HepG2 (cell line): ENCODE measurements around the gene ZNF511. TPM values are rescaled to one million over a fixed set of nuclear protein-coding genes. Genes with fewer than 3 reads are reported as not detected.

Experiments used
- ARHGAP35 ChIP-seq: sonication (generic); formaldehyde crosslinking; IDR thresholded peaks from 2 replicates; pipeline ENCODE4 v1.9.0; 2022; ENCODE audit warnings: mild to moderate bottlenecking, inconsistent platforms, moderate library complexity, missing genetic modification reagents, borderline replicate concordance
- CBX2 ChIP-seq, 2 experiments: fragments of 200-600 bp in 1 of 2; sonication (generic); formaldehyde crosslinking in 1 of 2; IDR thresholded peaks; 2 replicates each; pipeline versions ENCODE4 v1.7.0 to v1.8.1; 2018 to 2022; ENCODE audit warnings: low read depth in 2 of 2, low read length in 1 of 2, mild to moderate bottlenecking in 1 of 2, missing genetic modification reagents in 1 of 2
- HES4 ChIP-seq: sonication (generic); formaldehyde crosslinking; IDR thresholded peaks from 2 replicates; pipeline ENCODE4 v1.9.0; 2021; ENCODE audit warnings: mild to moderate bottlenecking, missing genetic modification reagents, borderline replicate concordance
- KDM1A ChIP-seq: IDR thresholded peaks from 2 replicates; pipeline ENCODE4 v1.6.1; 2016; ENCODE audit warnings: missing compliant biosample characterization
- NBN ChIP-seq: fragments of 450-650 bp; conservative IDR thresholded peaks from 2 replicates; pipeline ENCODE4 v1.6.1; 2017
- NFKB2 ChIP-seq: sonication (generic); formaldehyde crosslinking; IDR thresholded peaks from 2 replicates; pipeline ENCODE4 v1.4.0; 2020; ENCODE audit warnings: missing genetic modification reagents, borderline replicate concordance
- RAD51 ChIP-seq: fragments of 450-650 bp; IDR thresholded peaks from 2 replicates; pipeline ENCODE4 v1.6.1; 2016; ENCODE audit warnings: borderline replicate concordance
- RELA ChIP-seq: sonication (generic); formaldehyde crosslinking; IDR thresholded peaks from 2 replicates; pipeline ENCODE4 v1.4.0; 2020; ENCODE audit warnings: missing genetic modification reagents
- RFX5 ChIP-seq: IDR thresholded peaks from 2 replicates; pipeline ENCODE4 v1.6.1; 2011; ENCODE audit warnings: low read depth, low read length, improper control_type of control experiment
- YY1 ChIP-seq: IDR thresholded peaks from 2 replicates; pipeline ENCODE4 v1.6.1; 2011; ENCODE audit warnings: low read length, low read depth, moderate library complexity, mild to moderate bottlenecking; ENCODE audit not compliant: insufficient read depth, insufficient replicate concordance
- ZNF878 ChIP-seq: sonication (generic); formaldehyde crosslinking; IDR thresholded peaks from 2 replicates; pipeline ENCODE4 v1.8.1; 2023; ENCODE audit warnings: mild to moderate bottlenecking, missing genetic modification reagents, moderate library complexity
- ZSCAN20 ChIP-seq: sonication (generic); formaldehyde crosslinking; IDR thresholded peaks from 2 replicates; pipeline ENCODE4 v1.4.0; 2020; ENCODE audit warnings: missing genetic modification reagents, mild to moderate bottlenecking, borderline replicate concordance
- polyA plus RNA-seq, 8 experiments: library from polyadenylated mRNA; depleted of rRNA in 3 of 8; stranded (reverse) in 7 of 8; unstranded in 1 of 8; fragments of >200 nt; fragmentation: Illumina TruSeq in 4 of 8; extraction: Trizol in 4 of 8; gene quantifications; 2 replicates each; pipeline versions ENCODE4 v1.2.1 to v1.2.3, GENCODE V29; 2011 to 2016; ENCODE audit warnings: low read depth in 4 of 8, missing spikeins in 1 of 8, mixed read lengths in 1 of 8; ENCODE audit not compliant: insufficient read depth in 1 of 8
- total RNA-seq, 5 experiments: library from RNA; depleted of rRNA; stranded (reverse); fragments of >200 nt; fragmentation: Illumina TruSeq; extraction: Trizol; gene quantifications; 2 replicates each; pipeline ENCODE4 v1.2.3, GENCODE V29; 2016; ENCODE audit warnings: low read depth in 1 of 5
- TF ChIP-seq, protein P1 (sequence below): sonication (generic); formaldehyde crosslinking; IDR thresholded peaks from 2 replicates; pipeline ENCODE4 v1.5.0; 2020; ENCODE audit warnings: mild to moderate bottlenecking, missing genetic modification reagents
- TF ChIP-seq, protein P2 (sequence below): sonication (generic); formaldehyde crosslinking; IDR thresholded peaks from 2 replicates; pipeline ENCODE4 v1.4.0; 2020; ENCODE audit warnings: low read depth, missing genetic modification reagents
- TF ChIP-seq, protein P3 (sequence below): sonication (generic); formaldehyde crosslinking; IDR thresholded peaks from 2 replicates; pipeline ENCODE4 v1.4.0; 2020; ENCODE audit warnings: missing genetic modification reagents
- TF ChIP-seq, protein P4 (sequence below), 2 experiments: fragments of 450-650 bp in 1 of 2; sonication (generic) in 1 of 2; formaldehyde crosslinking; IDR thresholded peaks; 2 replicates each; pipeline versions ENCODE4 v1.5.0 to v1.8.0; 2020 to 2022; ENCODE audit warnings: mild to moderate bottlenecking in 1 of 2, missing genetic modification reagents in 1 of 2
- TF ChIP-seq, protein P5 (sequence below): IDR thresholded peaks from 2 replicates; pipeline ENCODE4 v1.6.1; 2016; ENCODE audit warnings: missing compliant biosample characterization, missing genetic modification reagents, borderline replicate concordance

Gene ZNF511
- total and polyA plus RNA-seq, 2 of the 13 experiments (the other 11 are each of a cell fraction or from before 2014, with no cell fraction given), result 35.6 to 66.4 TPM

DNA sequence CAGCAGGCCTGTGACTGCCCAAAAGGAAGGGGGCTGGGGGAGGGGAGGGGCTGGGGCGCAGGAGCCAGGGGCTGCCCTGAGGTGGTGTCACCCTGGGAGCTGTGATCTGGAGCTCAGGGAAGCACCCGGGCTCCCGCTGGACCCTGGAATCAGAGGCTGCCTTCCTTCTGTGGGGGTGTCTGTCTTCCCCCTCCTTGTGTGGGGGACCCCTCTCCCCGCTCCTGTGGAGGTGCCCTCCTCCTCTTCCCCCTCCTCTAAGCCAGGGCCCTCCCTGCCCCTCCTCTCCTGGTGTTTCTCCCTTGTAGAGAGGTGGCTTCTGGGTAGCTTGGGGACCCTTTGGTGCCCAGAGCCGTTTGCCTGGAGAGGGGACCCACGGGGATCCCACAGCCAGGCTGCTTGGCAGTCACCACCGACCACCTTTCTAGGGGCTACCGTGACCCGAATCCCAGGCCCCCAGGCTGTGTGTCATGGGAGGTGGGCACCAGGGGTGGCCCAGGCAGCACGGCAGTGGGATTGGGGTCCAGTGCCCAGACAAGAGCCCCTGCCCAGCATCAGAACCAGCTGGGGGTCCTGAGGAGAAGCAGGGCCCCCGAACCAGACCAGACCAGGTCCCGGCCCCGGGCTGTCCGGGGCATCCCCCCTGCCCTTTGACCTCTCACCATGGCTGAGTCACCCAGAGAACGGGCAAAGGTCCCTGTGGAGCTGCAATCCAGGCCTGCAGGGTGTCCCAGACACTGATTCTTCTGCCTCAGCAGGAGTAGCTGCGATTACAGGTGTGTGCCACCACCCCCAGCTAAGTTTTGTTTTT, 39.2 kb downstream of the ZNF511 start (continued):
- TF ChIP-seq ARHGAP35 (CRISPR knock-in tag) (no peak), RFX5 (no peak), ZNF878 (CRISPR knock-in tag) (no peak), RAD51 (no peak), NFKB2 (CRISPR knock-in tag) (no peak), NBN (no peak), KDM1A (no peak), YY1 (no peak), CBX2 (IDR thresholded peaks at IDR 0.05; ENCODE audit: low read depth, low read length) (no peak), CBX2 (CRISPR knock-in tag; IDR thresholded peaks at IDR 0.05; ENCODE audit: low read depth) (no peak), HES4 (CRISPR knock-in tag) (no peak), ZSCAN20 (CRISPR knock-in tag) (no peak), RELA (CRISPR knock-in tag) (0 out of 2 replicates have a peak, but pooled peaks have one; percentile 73)
- TF ChIP-seq, protein P1, sequence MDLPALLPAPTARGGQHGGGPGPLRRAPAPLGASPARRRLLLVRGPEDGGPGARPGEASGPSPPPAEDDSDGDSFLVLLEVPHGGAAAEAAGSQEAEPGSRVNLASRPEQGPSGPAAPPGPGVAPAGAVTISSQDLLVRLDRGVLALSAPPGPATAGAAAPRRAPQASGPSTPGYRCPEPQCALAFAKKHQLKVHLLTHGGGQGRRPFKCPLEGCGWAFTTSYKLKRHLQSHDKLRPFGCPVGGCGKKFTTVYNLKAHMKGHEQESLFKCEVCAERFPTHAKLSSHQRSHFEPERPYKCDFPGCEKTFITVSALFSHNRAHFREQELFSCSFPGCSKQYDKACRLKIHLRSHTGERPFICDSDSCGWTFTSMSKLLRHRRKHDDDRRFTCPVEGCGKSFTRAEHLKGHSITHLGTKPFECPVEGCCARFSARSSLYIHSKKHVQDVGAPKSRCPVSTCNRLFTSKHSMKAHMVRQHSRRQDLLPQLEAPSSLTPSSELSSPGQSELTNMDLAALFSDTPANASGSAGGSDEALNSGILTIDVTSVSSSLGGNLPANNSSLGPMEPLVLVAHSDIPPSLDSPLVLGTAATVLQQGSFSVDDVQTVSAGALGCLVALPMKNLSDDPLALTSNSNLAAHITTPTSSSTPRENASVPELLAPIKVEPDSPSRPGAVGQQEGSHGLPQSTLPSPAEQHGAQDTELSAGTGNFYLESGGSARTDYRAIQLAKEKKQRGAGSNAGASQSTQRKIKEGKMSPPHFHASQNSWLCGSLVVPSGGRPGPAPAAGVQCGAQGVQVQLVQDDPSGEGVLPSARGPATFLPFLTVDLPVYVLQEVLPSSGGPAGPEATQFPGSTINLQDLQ (CRISPR knock-in tag), result no peak
- TF ChIP-seq, protein P2, sequence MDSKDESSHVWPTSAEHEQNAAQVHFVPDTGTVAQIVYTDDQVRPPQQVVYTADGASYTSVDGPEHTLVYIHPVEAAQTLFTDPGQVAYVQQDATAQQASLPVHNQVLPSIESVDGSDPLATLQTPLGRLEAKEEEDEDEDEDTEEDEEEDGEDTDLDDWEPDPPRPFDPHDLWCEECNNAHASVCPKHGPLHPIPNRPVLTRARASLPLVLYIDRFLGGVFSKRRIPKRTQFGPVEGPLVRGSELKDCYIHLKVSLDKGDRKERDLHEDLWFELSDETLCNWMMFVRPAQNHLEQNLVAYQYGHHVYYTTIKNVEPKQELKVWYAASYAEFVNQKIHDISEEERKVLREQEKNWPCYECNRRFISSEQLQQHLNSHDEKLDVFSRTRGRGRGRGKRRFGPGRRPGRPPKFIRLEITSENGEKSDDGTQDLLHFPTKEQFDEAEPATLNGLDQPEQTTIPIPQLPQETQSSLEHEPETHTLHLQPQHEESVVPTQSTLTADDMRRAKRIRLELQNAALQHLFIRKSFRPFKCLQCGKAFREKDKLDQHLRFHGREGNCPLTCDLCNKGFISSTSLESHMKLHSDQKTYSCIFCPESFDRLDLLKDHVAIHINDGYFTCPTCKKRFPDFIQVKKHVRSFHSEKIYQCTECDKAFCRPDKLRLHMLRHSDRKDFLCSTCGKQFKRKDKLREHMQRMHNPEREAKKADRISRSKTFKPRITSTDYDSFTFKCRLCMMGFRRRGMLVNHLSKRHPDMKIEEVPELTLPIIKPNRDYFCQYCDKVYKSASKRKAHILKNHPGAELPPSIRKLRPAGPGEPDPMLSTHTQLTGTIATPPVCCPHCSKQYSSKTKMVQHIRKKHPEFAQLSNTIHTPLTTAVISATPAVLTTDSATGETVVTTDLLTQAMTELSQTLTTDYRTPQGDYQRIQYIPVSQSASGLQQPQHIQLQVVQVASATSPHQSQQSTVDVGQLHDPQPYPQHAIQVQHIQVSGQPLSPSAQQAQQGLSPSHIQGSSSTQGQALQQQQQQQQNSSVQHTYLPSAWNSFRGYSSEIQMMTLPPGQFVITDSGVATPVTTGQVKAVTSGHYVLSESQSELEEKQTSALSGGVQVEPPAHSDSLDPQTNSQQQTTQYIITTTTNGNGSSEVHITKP (CRISPR knock-in tag), result no peak
- TF ChIP-seq, protein P3, sequence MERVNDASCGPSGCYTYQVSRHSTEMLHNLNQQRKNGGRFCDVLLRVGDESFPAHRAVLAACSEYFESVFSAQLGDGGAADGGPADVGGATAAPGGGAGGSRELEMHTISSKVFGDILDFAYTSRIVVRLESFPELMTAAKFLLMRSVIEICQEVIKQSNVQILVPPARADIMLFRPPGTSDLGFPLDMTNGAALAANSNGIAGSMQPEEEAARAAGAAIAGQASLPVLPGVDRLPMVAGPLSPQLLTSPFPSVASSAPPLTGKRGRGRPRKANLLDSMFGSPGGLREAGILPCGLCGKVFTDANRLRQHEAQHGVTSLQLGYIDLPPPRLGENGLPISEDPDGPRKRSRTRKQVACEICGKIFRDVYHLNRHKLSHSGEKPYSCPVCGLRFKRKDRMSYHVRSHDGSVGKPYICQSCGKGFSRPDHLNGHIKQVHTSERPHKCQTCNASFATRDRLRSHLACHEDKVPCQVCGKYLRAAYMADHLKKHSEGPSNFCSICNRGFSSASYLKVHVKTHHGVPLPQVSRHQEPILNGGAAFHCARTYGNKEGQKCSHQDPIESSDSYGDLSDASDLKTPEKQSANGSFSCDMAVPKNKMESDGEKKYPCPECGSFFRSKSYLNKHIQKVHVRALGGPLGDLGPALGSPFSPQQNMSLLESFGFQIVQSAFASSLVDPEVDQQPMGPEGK (CRISPR knock-in tag), result peak; percentile 55
- TF ChIP-seq, protein P4, sequence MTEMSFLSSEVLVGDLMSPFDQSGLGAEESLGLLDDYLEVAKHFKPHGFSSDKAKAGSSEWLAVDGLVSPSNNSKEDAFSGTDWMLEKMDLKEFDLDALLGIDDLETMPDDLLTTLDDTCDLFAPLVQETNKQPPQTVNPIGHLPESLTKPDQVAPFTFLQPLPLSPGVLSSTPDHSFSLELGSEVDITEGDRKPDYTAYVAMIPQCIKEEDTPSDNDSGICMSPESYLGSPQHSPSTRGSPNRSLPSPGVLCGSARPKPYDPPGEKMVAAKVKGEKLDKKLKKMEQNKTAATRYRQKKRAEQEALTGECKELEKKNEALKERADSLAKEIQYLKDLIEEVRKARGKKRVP (CRISPR knock-in tag; IDR thresholded peaks at IDR 0.05), result no peak
- TF ChIP-seq, protein P5, sequence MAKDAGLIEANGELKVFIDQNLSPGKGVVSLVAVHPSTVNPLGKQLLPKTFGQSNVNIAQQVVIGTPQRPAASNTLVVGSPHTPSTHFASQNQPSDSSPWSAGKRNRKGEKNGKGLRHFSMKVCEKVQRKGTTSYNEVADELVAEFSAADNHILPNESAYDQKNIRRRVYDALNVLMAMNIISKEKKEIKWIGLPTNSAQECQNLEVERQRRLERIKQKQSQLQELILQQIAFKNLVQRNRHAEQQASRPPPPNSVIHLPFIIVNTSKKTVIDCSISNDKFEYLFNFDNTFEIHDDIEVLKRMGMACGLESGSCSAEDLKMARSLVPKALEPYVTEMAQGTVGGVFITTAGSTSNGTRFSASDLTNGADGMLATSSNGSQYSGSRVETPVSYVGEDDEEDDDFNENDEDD (CRISPR knock-in tag), result no peak
